Measurements from ENCODE around the gene PLCB1.

PLCB1 gene

GRCh38 chr20:8255945-8256632 is 124.0 kb downstream of the PLCB1 start:
- no peak overlapping the region for H3K27ac ChIP-seq (ENCODE audit: low read depth, low read length)
- H3K27me3 ChIP-seq (ENCODE audit: control insufficient read depth in 1 of 2, insufficient read depth in 2 of 2, low read length in 2 of 2), result no peaks in the 10 kb centered on the region
- H3K4me3 ChIP-seq (ENCODE audit: low read depth in 1 of 2, low read length in 2 of 2), result no peak overlapping the region
- H3K9ac ChIP-seq (ENCODE audit: low read length), result no peak overlapping the region
- H3K4me1 ChIP-seq (ENCODE audit: insufficient read depth, low read length), result peaks cover 4% of the 10 kb centered on the region
- no peaks in the 10 kb centered on the region for H3K9me3 ChIP-seq (ENCODE audit: low read length)
- H3K36me3 ChIP-seq (ENCODE audit: insufficient read depth, low read length), result no peaks in the 10 kb centered on the region

GRCh38 chr20:8260837-8261251 is 128.8 kb downstream of the PLCB1 start:
- Histone ChIP-seq H3K9ac (ENCODE audit: low read length) (no peak overlapping the region), H3K27me3 (ENCODE audit: control insufficient read depth in 1 of 2, insufficient read depth in 2 of 2, low read length in 2 of 2) (no peaks in the 10 kb centered on the region), H3K4me1 (ENCODE audit: insufficient read depth, low read length) (peaks cover 4% of the 10 kb centered on the region), H3K9me3 (ENCODE audit: low read length) (no peaks in the 10 kb centered on the region), H3K36me3 (ENCODE audit: insufficient read depth, low read length) (no peaks in the 10 kb centered on the region), H3K4me3 (ENCODE audit: low read depth in 1 of 2, low read length in 2 of 2) (no peak overlapping the region), H3K27ac (ENCODE audit: low read depth, low read length) (no peak overlapping the region)

- no peak overlapping the region for H3K27ac ChIP-seq (ENCODE audit: low read depth, low read length)
- no peaks in the 10 kb centered on the region for H3K9me3 ChIP-seq (ENCODE audit: low read length)
- no peaks in the 10 kb centered on the region for H3K27me3 ChIP-seq (ENCODE audit: control insufficient read depth in 1 of 2, insufficient read depth in 2 of 2, low read length in 2 of 2)
- no peak overlapping the region for H3K4me3 ChIP-seq (ENCODE audit: low read depth in 1 of 2, low read length in 2 of 2)
- no peaks in the 10 kb centered on the region for H3K36me3 ChIP-seq (ENCODE audit: insufficient read depth, low read length)
- H3K4me1 ChIP-seq (ENCODE audit: insufficient read depth, low read length), result peaks cover 4% of the 10 kb centered on the region
- H3K9ac ChIP-seq (ENCODE audit: low read length), result no peak overlapping the region
These were observed 130.7 kb downstream of the PLCB1 start for GRCh38 chr20:8262721-8263120.

- peaks cover 4% of the 10 kb centered on the region for H3K4me1 ChIP-seq (ENCODE audit: insufficient read depth, low read length)
- H3K9me3 ChIP-seq (ENCODE audit: low read length), result no peaks in the 10 kb centered on the region
- H3K27ac ChIP-seq (ENCODE audit: low read depth, low read length), result no peak overlapping the region
- H3K36me3 ChIP-seq (ENCODE audit: insufficient read depth, low read length), result no peaks in the 10 kb centered on the region
- H3K27me3 ChIP-seq (ENCODE audit: control insufficient read depth in 1 of 2, insufficient read depth in 2 of 2, low read length in 2 of 2), result no peaks in the 10 kb centered on the region
- H3K4me3 ChIP-seq (ENCODE audit: low read depth in 1 of 2, low read length in 2 of 2), result no peak overlapping the region
- H3K9ac ChIP-seq (ENCODE audit: low read length), result no peak overlapping the region
These were observed 133.5 kb downstream of the PLCB1 start for GRCh38 chr20:8265588-8265987.

- H3K27me3 ChIP-seq (ENCODE audit: control insufficient read depth in 1 of 2, insufficient read depth in 2 of 2, low read length in 2 of 2), result no peaks in the 10 kb centered on the region
- no peaks in the 10 kb centered on the region for H3K9me3 ChIP-seq (ENCODE audit: low read length)
- H3K27ac ChIP-seq (ENCODE audit: low read depth, low read length), result no peak overlapping the region
- peaks cover 8% of the 10 kb centered on the region for H3K4me1 ChIP-seq (ENCODE audit: insufficient read depth, low read length)
- H3K9ac ChIP-seq (ENCODE audit: low read length), result no peak overlapping the region
- H3K4me3 ChIP-seq (ENCODE audit: low read depth in 1 of 2, low read length in 2 of 2), result no peak overlapping the region
- no peaks in the 10 kb centered on the region for H3K36me3 ChIP-seq (ENCODE audit: insufficient read depth, low read length)
These were observed 134.9 kb downstream of the PLCB1 start for GRCh38 chr20:8267009-8267408.

GRCh38 chr20:8271727-8272126 is 139.7 kb downstream of the PLCB1 start:
- no peak overlapping the region for H3K4me3 ChIP-seq (ENCODE audit: low read depth in 1 of 2, low read length in 2 of 2)
- no peaks in the 10 kb centered on the region for H3K36me3 ChIP-seq (ENCODE audit: insufficient read depth, low read length)
- no peak overlapping the region for H3K27ac ChIP-seq (ENCODE audit: low read depth, low read length)
- no peak overlapping the region for H3K9ac ChIP-seq (ENCODE audit: low read length)
- H3K27me3 ChIP-seq (ENCODE audit: control insufficient read depth in 1 of 2, insufficient read depth in 2 of 2, low read length in 2 of 2), result no peaks in the 10 kb centered on the region
- no peaks in the 10 kb centered on the region for H3K9me3 ChIP-seq (ENCODE audit: low read length)
- H3K4me1 ChIP-seq (ENCODE audit: insufficient read depth, low read length), result peaks cover 4% of the 10 kb centered on the region

GRCh38 chr20:8272766-8273165 is 140.7 kb downstream of the PLCB1 start:
- Histone ChIP-seq H3K4me3 (ENCODE audit: low read depth in 1 of 2, low read length in 2 of 2) (no peak overlapping the region), H3K9me3 (ENCODE audit: low read length) (no peaks in the 10 kb centered on the region)

GRCh38 chr20:8284902-8285301 is 152.8 kb downstream of the PLCB1 start:
- no peaks in the 10 kb centered on the region for H3K27me3 ChIP-seq (ENCODE audit: control insufficient read depth in 1 of 2, insufficient read depth in 2 of 2, low read length in 2 of 2)
- H3K27ac ChIP-seq (ENCODE audit: low read depth, low read length), result no peak overlapping the region
- H3K4me3 ChIP-seq (ENCODE audit: low read depth in 1 of 2, low read length in 2 of 2), result no peak overlapping the region
- H3K36me3 ChIP-seq (ENCODE audit: insufficient read depth, low read length), result no peaks in the 10 kb centered on the region
- H3K9me3 ChIP-seq (ENCODE audit: low read length), result no peaks in the 10 kb centered on the region
- H3K9ac ChIP-seq (ENCODE audit: low read length), result no peak overlapping the region
- H3K4me1 ChIP-seq (ENCODE audit: insufficient read depth, low read length), result peaks cover 24% of the 10 kb centered on the region

More at GRCh38 chr20:8272766-8273165, 140.7 kb downstream of the PLCB1 start:
- Histone ChIP-seq H3K4me1 (ENCODE audit: insufficient read depth, low read length) (peaks cover 4% of the 10 kb centered on the region), H3K9ac (ENCODE audit: low read length) (no peak overlapping the region), H3K27ac (ENCODE audit: low read depth, low read length) (no peak overlapping the region), H3K27me3 (ENCODE audit: control insufficient read depth in 1 of 2, insufficient read depth in 2 of 2, low read length in 2 of 2) (no peaks in the 10 kb centered on the region), H3K36me3 (ENCODE audit: insufficient read depth, low read length) (no peaks in the 10 kb centered on the region)

GRCh38 chr20:8287340-8287739 is 155.3 kb downstream of the PLCB1 start:
- Histone ChIP-seq H3K27ac (ENCODE audit: low read depth, low read length) (no peak overlapping the region), H3K36me3 (ENCODE audit: insufficient read depth, low read length) (no peaks in the 10 kb centered on the region), H3K9me3 (ENCODE audit: low read length) (no peaks in the 10 kb centered on the region), H3K4me3 (ENCODE audit: low read depth in 1 of 2, low read length in 2 of 2) (no peak overlapping the region), H3K27me3 (ENCODE audit: control insufficient read depth in 1 of 2, insufficient read depth in 2 of 2, low read length in 2 of 2) (no peaks in the 10 kb centered on the region), H3K9ac (ENCODE audit: low read length) (no peak overlapping the region), H3K4me1 (ENCODE audit: insufficient read depth, low read length) (peaks cover 14% of the 10 kb centered on the region)

- H3K27me3 ChIP-seq (ENCODE audit: control insufficient read depth in 1 of 2, insufficient read depth in 2 of 2, low read length in 2 of 2), result no peaks in the 10 kb centered on the region
- H3K27ac ChIP-seq (ENCODE audit: low read depth, low read length), result no peak overlapping the region
- H3K9ac ChIP-seq (ENCODE audit: low read length), result no peak overlapping the region
- no peaks in the 10 kb centered on the region for H3K36me3 ChIP-seq (ENCODE audit: insufficient read depth, low read length)
- H3K9me3 ChIP-seq (ENCODE audit: low read length), result no peaks in the 10 kb centered on the region
- H3K4me1 ChIP-seq (ENCODE audit: insufficient read depth, low read length), result peaks cover 6% of the 10 kb centered on the region
- H3K4me3 ChIP-seq (ENCODE audit: low read depth in 1 of 2, low read length in 2 of 2), result no peak overlapping the region
These were observed 159.1 kb downstream of the PLCB1 start for GRCh38 chr20:8291200-8291599.

GRCh38 chr20:8291873-8292272 is 159.8 kb downstream of the PLCB1 start:
- no peaks in the 10 kb centered on the region for H3K9me3 ChIP-seq (ENCODE audit: low read length)
- H3K36me3 ChIP-seq (ENCODE audit: insufficient read depth, low read length), result no peaks in the 10 kb centered on the region
- H3K4me1 ChIP-seq (ENCODE audit: insufficient read depth, low read length), result peaks cover 6% of the 10 kb centered on the region
- H3K27ac ChIP-seq (ENCODE audit: low read depth, low read length), result no peak overlapping the region
- no peak overlapping the region for H3K9ac ChIP-seq (ENCODE audit: low read length)
- H3K4me3 ChIP-seq (ENCODE audit: low read depth in 1 of 2, low read length in 2 of 2), result no peak overlapping the region
- no peaks in the 10 kb centered on the region for H3K27me3 ChIP-seq (ENCODE audit: control insufficient read depth in 1 of 2, insufficient read depth in 2 of 2, low read length in 2 of 2)

- H3K9me3 ChIP-seq (ENCODE audit: low read length), result no peaks in the 10 kb centered on the region
- H3K9ac ChIP-seq (ENCODE audit: low read length), result no peak overlapping the region
- H3K36me3 ChIP-seq (ENCODE audit: insufficient read depth, low read length), result no peaks in the 10 kb centered on the region
- no peak overlapping the region for H3K4me3 ChIP-seq (ENCODE audit: low read depth in 1 of 2, low read length in 2 of 2)
- no peaks in the 10 kb centered on the region for H3K27me3 ChIP-seq (ENCODE audit: control insufficient read depth in 1 of 2, insufficient read depth in 2 of 2, low read length in 2 of 2)
- H3K4me1 ChIP-seq (ENCODE audit: insufficient read depth, low read length), result peaks cover 6% of the 10 kb centered on the region
- no peak overlapping the region for H3K27ac ChIP-seq (ENCODE audit: low read depth, low read length)
These were observed 160.7 kb downstream of the PLCB1 start for GRCh38 chr20:8292793-8293192.

Measured in muscle layer of colon (tissue), 2 donors.